ENCODE measurements around the gene SUGCT. TPM values are rescaled to one million over a fixed set of nuclear protein-coding genes. Genes with fewer than 3 reads are reported as not detected.

The SUGCT gene
- total RNA-seq, 1 donor from 2014 or later: 9.8 TPM

DNA sequence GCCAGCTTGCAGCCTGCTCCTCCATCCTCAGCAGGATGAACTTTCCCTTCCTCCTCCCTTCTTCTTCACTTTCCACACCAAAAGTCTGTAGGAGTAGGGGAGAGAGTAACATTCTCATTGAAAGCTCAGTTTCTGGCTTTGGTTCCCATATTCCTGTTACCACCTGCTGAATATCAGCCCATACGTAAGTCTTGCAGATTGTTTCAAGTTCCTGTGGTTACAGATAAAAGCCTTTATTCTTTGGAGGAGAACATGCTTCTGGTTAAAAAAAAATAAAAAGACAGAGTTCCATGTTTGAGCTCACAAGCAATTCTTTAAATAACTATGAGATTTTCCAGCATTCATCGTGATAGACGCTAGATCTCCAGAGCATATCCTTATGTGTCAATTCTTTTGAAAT, 637.3 kb downstream of the SUGCT start:
- H3K4me1 Mint-ChIP-seq: peaks cover 10% of the 10 kb centered on the region
- H3K4me3 Mint-ChIP-seq: no peak overlapping the region
- TF ChIP-seq CTCF (IDR thresholded peaks at IDR 0.05; ENCODE audit: unreplicated experiment): no peak
- H3K27me3 Mint-ChIP-seq (ENCODE audit: low read depth): no peaks in the 10 kb centered on the region
- H3K36me3 Mint-ChIP-seq: no peaks in the 10 kb centered on the region
- peaks cover 7% of the 10 kb centered on the region for H3K9me3 Mint-ChIP-seq
- peak overlapping the region; percentile 6 for H3K27ac Mint-ChIP-seq
- no peak for DNase-seq (ENCODE audit: low spot score in 2 of 2, unreplicated experiment in 2 of 2)

GRCh38 chr7:40773656-40774055, 638.9 kb downstream of the SUGCT start:
- Mint-ChIP-seq H3K4me1 (peaks cover 10% of the 10 kb centered on the region), H3K27me3 (ENCODE audit: low read depth) (no peaks in the 10 kb centered on the region), H3K36me3 (no peaks in the 10 kb centered on the region), H3K9me3 (peaks cover 7% of the 10 kb centered on the region), H3K4me3 (no peak overlapping the region), H3K27ac (no peak overlapping the region)
- DNase-seq (ENCODE audit: low spot score in 2 of 2, unreplicated experiment in 2 of 2): no peak
- TF ChIP-seq CTCF (IDR thresholded peaks at IDR 0.05; ENCODE audit: unreplicated experiment): no peak

- no peak for TF ChIP-seq CTCF (IDR thresholded peaks at IDR 0.05; ENCODE audit: unreplicated experiment)
- H3K36me3 Mint-ChIP-seq: no peaks in the 10 kb centered on the region
- H3K4me3 Mint-ChIP-seq: no peak overlapping the region
- peaks cover 26% of the 10 kb centered on the region for H3K4me1 Mint-ChIP-seq
- no peak for DNase-seq (ENCODE audit: low spot score in 2 of 2, unreplicated experiment in 2 of 2)
- no peak overlapping the region for H3K27ac Mint-ChIP-seq
- H3K27me3 Mint-ChIP-seq (ENCODE audit: low read depth): no peaks in the 10 kb centered on the region
- no peaks in the 10 kb centered on the region for H3K9me3 Mint-ChIP-seq
Observed at GRCh38 chr7:40775877-40776276, 641.1 kb downstream of the SUGCT start.

DNA sequence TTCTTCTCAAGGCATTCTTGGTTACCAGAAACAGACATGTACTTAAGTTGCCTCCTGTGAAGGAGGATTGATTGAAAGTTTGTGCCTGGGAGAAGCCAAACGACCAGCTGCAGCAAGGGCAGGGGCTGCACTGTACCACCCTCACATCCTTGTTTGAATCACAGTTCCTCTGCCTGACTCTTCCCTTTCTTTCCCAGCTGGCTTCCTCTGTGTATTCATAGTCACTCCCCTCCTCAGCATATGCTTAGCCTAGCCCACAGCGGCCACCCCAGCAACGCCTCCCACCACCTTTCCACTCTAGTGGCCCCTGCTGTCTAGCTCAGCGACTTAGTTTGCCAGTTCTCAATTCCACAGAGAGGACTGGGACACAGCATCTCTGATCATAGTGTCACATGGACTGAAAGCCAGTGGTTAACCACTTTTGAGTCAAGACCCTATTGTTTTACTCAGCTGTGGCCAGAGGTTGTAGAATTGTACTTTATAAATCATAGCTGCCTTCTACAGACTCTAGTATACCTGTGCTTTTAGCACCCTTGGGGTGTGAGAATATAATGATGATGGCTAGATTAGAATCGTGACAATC, 643.0 kb downstream of the SUGCT start:
- Mint-ChIP-seq H3K9me3 (no peaks in the 10 kb centered on the region), H3K27ac (no peak overlapping the region), H3K4me3 (no peak overlapping the region), H3K4me1 (peaks cover 30% of the 10 kb centered on the region), H3K27me3 (ENCODE audit: low read depth) (no peaks in the 10 kb centered on the region), H3K36me3 (no peaks in the 10 kb centered on the region)
- no peak for DNase-seq (ENCODE audit: low spot score in 2 of 2, unreplicated experiment in 2 of 2)
- TF ChIP-seq CTCF (IDR thresholded peaks at IDR 0.05; ENCODE audit: unreplicated experiment): no peak

GRCh38 chr7:40780460-40780859, 645.7 kb downstream of the SUGCT start:
- peak overlapping the region; percentile 7 for H3K27ac Mint-ChIP-seq
- no peaks in the 10 kb centered on the region for H3K36me3 Mint-ChIP-seq
- peaks cover 24% of the 10 kb centered on the region for H3K4me1 Mint-ChIP-seq
- TF ChIP-seq CTCF (IDR thresholded peaks at IDR 0.05; ENCODE audit: unreplicated experiment): no peak
- no peak for DNase-seq (ENCODE audit: low spot score in 2 of 2, unreplicated experiment in 2 of 2)
- no peak overlapping the region for H3K4me3 Mint-ChIP-seq
- H3K9me3 Mint-ChIP-seq: no peaks in the 10 kb centered on the region
- no peaks in the 10 kb centered on the region for H3K27me3 Mint-ChIP-seq (ENCODE audit: low read depth)

DNA sequence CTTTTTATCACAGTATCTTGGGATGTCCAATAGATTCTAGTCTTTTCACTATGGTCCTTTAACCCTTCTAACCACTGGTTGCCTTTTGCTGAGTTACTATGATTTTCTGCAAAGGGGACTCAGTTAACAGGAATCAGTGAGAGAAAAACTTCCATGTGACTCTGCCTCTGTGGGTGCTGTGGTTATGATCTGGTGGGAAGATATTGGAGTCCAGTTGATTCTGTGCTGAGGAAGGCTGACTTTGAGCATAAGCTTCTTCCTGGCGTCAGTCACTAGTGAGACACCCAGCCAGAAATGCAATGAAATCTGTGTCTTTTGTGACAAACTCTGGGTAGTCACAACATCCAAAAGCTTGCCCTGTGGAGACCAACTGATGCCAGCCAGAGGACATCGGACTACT, 648.0 kb downstream of the SUGCT start:
- Mint-ChIP-seq H3K27me3 (ENCODE audit: low read depth) (no peaks in the 10 kb centered on the region), H3K36me3 (no peaks in the 10 kb centered on the region), H3K4me1 (peaks cover 24% of the 10 kb centered on the region), H3K9me3 (no peaks in the 10 kb centered on the region), H3K27ac (no peak overlapping the region), H3K4me3 (no peak overlapping the region)
- TF ChIP-seq CTCF (IDR thresholded peaks at IDR 0.05; ENCODE audit: unreplicated experiment): no peak
- no peak for DNase-seq (ENCODE audit: low spot score in 2 of 2, unreplicated experiment in 2 of 2)

Data from mesothelial cell of epicardium (in vitro differentiated cells).